GM18507 (cell line): ENCODE measurements around the gene PRELID3B.

Experiments used
- DNase-seq: peaks from one replicate; pipeline ENCODE4 v3.0.0; 2011; ENCODE audit warnings: low read depth; ENCODE audit not compliant: insufficient read length; ENCODE audit errors: extremely low spot score
- FAIRE-seq: peaks from 2 replicates; lab custom pipeline; 2011; peaks lifted over from hg19 to GRCh38; lab: Jason Lieb, UNC

PRELID3B gene

DNA sequence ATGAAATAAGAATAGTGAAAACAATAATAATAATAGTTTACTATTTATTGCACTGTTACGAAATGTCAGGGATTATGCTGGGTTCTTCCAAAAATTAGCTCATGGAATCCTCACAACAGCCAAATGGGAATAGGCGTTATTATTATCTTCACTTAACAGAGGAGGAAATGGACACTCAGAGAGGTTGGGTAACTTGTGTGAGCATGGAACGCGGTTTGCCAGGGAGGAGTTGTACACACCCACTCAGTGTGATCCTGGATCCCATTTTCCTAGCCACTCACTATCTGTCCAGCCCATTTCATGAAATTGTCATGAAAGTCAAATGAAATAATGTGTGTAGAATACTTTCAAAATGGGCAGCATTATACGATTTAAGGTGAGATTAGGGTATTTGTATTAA is 56.9 kb downstream of the PRELID3B start:
- DNase-seq (no peak), FAIRE-seq (no peak)

DNA sequence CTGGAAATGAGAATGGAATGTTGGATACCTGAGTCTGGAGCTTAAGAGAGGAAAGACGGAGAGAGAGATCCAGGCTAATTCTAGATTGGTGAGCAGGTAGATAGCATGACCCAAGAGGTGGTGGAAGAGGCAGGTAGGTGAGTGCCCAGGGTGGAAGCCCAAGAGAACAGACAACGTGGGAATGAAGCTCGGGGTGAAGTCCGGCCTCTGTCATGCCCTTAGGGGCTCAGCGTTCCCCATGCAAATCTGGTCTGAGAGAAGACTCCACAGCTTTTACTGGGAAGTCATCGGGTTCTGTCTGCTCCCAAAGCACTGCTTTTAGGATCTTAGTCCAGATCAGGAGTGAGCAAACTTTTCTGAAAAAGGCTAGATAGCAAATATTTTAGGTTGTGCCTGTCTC is 57.9 kb downstream of the PRELID3B start:
- DNase-seq = no peak
- FAIRE-seq = no peak
